T47D (cell line): ENCODE results near the gene SYNDIG1L.

ENCODE experiments used
- DNase-seq, 2 experiments: peaks; one replicate each; pipeline versions ENCODE4 v3.0.0 to v3.0.0-alpha.2; 2011 to 2012; ENCODE audit warnings: low read depth in 1 of 2, low spot score in 1 of 2
- JUND ChIP-seq: IDR thresholded peaks from 2 replicates; pipeline ENCODE4 v1.6.1; 2012; ENCODE audit warnings: low read depth
- in situ Hi-C: cut with HindIII; loops from 2 replicates; pipeline ENCODE4 v1.10.0; 2016; ENCODE audit warnings: low sequenced_read_pairs, low pct_unique_long_range_greater_than_20kb

The SYNDIG1L gene

DNA sequence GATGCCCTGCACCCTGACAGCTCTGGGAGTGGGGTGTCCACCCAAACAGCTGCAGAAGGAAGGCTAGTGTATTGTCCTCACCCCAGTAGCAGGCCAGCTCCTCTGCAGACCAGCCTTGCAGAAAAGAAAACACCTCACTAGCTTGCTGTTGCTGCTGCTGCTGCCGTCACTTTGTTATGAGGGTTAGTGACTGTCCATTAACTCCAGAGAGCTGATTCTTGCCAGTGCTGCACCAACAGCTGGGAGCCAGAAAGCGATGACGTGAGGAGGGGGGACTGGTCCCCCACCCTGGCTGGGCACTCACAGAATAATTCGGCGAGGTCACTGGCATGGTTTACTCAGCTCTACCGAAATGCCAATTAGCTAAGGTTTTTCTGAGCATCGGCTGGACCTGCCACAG, 2.8 kb downstream of the SYNDIG1L start:
- in situ Hi-C loops, result no loop called here
- no peak for TF ChIP-seq JUND

DNA sequence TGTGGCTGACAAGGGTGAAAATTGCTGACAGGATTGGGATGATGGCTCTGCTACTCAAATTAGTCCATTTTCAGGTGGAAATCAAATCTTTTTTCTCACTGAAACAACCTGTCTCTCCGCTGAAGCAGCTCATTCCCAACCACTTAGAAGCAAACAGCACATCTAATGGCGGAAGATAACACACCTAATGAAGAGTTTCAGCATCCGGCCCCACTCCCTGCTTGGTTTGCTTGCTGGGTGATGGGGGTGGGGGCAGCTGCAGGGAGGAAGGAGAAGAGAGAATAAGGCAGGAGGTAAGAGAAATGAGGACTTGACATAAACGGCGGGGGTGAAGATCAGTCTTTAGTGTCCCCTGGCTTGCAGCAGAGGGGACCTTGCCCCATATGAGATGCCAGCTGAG, 4.0 kb downstream of the SYNDIG1L start:
- in situ Hi-C loops, result no loop called here
- no peak for DNase-seq
- no peak for TF ChIP-seq JUND

More for the DNA sequence above, 2.8 kb downstream of the SYNDIG1L start:
- DNase-seq, result no peak

DNA sequence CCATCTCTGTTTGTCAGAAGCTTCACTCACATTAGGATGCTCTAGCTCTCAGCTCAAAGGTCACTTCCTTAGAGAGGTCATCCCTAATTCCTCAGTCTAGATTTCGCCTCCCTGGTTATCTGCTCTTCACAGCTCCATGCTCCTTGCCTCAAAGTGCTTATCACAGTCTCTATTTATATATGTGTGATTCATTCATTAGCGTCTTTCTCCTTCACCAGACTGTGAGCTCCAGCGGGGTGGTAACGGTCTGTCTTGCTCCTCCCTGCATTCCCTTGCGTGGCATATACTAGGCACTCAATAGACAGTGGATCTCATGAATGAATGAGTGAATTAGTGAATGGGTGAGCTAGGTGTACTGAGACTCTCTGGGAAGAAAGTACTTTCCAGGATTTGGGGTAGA, 6.9 kb downstream of the SYNDIG1L start:
- TF ChIP-seq JUND, result no peak
- in situ Hi-C loops, result no loop called here
- DNase-seq, result no peak

- in situ Hi-C loops, result no loop called here
- TF ChIP-seq JUND, result no peak
- no peak for DNase-seq
Measured at GRCh38 chr14:74418031-74418430, 8.0 kb downstream of the SYNDIG1L start.

GRCh38 chr14:74417611-74418010, 8.4 kb downstream of the SYNDIG1L start:
- DNase-seq, result no peak
- TF ChIP-seq JUND, result no peak
- in situ Hi-C loops, result no loop called here

DNA sequence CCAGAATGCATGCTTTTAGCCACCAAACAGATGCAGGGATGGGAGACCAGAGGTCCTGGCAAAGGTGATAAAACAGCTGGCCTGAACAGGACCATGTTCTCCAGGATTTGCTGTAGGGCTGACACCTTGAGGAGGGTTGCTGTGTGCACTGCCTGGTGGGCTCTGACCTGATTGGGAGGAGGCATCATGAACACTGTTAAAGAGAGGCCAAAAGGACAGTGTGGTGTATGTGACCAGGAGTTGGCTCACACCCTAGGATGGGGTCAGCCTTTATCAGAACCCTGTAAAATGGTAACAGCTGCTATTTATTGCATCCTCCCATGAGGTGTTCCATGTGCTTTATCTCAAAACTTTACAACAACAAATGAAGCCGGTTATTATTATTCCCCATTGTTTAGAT, 8.8 kb downstream of the SYNDIG1L start:
- no peak for DNase-seq
- in situ Hi-C loops, result no loop called here
- no peak for TF ChIP-seq JUND

DNA sequence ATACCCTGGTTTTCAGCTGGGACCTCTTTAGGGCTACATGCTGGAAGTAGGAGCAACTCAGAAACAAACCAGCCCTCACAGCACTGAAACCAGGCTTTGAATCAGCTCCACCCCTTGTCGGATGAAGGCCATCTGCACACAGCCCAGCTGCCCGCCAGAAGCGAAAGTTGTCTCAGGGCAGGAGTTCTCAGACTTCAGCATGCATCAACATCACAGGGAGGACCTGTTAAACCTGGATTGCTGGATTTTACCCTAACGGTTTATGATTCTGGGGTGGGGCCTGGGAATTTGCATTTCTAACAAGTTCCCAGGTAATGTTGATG, 10.9 kb downstream of the SYNDIG1L start:
- peak in 1 of 2 experiments; percentile 16 for DNase-seq
- no peak for TF ChIP-seq JUND
- in situ Hi-C loops, result no loop called here

DNA sequence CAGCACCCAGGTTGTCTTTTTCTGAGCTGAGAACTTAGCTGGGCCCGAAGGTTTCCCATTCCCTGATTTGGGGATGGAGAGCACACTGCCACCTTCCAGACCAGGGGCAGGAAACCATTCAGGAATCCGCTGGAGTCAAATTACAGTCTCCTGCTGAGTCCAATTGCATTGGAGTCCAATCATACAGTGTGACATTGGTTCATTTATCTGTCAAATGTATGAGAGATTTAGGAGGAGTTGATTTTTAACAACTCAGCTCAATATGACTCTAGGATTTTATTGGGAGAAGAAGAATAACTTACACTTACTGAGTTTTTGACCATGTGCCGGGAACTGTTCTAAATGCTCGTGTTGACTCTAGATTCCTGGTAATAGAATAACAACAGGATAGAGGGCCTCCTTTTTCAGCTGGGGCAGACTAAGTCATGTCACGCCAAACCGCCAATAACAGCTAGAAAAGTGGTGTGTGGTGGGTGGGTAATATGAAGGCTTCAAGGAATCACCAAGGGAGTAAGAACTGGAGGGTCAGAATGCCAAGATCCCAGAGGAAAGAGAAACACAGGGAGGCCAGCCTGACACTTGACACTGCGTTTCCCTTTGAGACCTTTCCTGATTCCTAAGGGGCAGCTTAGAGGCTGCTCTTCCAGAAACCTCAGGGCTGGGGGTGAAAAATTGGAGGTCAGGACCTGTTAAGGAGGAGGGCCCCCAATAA, 11.5 kb downstream of the SYNDIG1L start:
- TF ChIP-seq JUND, result no peak
- DNase-seq, result peak in 1 of 2 experiments; percentile 54
- in situ Hi-C loops, result no loop called here

DNA sequence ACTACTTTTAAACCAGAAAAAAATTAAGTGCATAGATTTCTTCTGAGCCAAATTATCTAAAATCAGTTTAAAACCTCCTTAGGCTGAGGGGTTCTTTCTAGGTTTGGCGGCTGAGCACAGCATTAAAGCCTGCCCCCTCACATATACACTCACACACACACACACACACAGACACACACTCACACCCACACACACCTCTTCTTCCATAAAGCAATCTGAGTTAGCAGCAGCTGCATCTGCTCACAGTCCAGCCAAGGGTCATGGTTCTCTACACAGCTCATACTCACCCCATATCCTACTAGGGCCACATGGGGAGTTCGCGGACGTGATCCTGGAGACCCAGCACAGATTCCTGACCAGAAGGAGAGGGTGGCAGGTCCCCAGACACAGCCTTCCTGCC, 12.4 kb downstream of the SYNDIG1L start:
- TF ChIP-seq JUND, result no peak
- in situ Hi-C loops, result no loop called here
- DNase-seq, result no peak

DNA sequence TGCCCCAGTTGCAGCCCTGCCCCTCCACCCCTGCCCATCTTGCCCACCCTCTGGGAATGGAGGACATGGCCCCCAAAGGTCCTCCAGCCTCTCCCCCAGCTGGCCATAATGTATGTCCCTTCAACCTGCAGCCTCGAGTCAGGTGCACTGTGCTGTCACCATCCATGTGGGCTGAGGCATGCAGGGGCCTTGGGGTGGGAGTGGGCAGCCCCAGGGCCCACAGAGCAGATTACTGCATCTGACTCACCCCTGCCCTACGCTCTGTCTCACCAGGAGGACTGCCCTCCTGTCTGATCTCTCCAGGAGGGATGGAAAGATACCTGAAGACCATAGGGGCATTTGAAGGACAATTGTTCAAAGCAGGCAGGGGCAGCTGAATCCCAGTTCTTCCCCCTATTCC, 13.3 kb downstream of the SYNDIG1L start:
- in situ Hi-C loops, result no loop called here
- no peak for DNase-seq
- TF ChIP-seq JUND, result no peak

- in situ Hi-C loops, result no loop called here
- no peak for TF ChIP-seq JUND
- DNase-seq, result no peak
Measured at GRCh38 chr14:74411671-74412070, 14.3 kb downstream of the SYNDIG1L start.

DNA sequence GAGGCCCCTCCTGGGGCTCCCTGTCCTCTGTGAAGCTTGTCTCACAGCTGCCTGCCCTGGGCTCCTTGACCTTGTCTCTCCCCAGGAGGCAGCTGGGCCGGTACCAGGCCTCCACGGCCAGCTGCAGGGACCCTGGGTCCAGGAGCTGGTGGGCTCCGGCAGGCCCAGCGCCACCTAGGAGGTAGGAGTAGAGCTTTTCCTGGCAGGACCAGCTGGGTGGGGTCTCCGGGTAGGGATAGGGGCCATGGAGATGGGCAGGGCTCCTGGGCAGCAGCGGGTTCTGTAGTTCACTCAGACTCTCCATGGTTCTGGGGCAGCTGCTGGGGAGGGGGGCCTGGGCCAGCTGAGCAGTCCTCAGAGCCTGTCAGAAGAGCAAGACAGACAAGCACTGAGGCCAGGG, 16.6 kb downstream of the SYNDIG1L start:
- no peak for DNase-seq
- in situ Hi-C loops, result no loop called here
- no peak for TF ChIP-seq JUND

DNA sequence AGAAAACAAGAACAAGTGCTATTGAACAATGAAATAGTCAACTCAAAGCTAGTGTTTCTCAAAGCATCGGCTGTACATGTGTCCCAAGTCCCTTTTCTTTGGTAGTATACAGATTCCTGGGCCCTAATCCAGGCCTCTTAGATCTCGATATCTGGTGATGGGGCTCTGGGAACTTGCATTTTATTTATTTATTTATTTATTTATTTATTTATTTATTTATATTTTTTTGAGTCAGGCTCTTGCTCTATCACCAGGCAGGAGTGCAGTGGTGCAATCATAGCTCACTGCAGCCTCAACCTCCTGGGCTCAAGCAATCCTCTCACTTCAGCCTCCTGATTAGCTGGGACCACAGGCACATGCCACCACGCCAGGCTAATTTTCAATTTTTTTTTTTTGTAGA, 17.1 kb downstream of the SYNDIG1L start:
- in situ Hi-C loops, result no loop called here
- no peak for TF ChIP-seq JUND
- no peak for DNase-seq

- DNase-seq, result no peak
- in situ Hi-C loops, result no loop called here
- TF ChIP-seq JUND, result no peak
Measured at GRCh38 chr14:74407801-74408154, 18.2 kb downstream of the SYNDIG1L start.
